ENCODE data around the gene PLXNA2. TPM values are rescaled to one million over a fixed set of nuclear protein-coding genes. Genes with fewer than 3 reads are reported as not detected.

PLXNA2 gene
- total RNA-seq, 1 experiment from 2014 or later = 0.89 TPM

- TF ChIP-seq REST (IDR thresholded peaks at IDR 0.05; ENCODE audit: low read depth) = no peak
- no peak for TF ChIP-seq TCF7L2 (IDR thresholded peaks at IDR 0.05; ENCODE audit: borderline replicate concordance, extremely low read depth, insufficient read depth, insufficient read length)
- no peak for TF ChIP-seq YY1 (IDR thresholded peaks at IDR 0.05; ENCODE audit: extremely low read depth, insufficient replicate concordance, low read depth, low read length)
- TF ChIP-seq SP1 (IDR thresholded peaks at IDR 0.05; ENCODE audit: low read depth) = no peak
- no peak for TF ChIP-seq ATF3 (IDR thresholded peaks at IDR 0.05)
- no peak for TF ChIP-seq EGR1 (IDR thresholded peaks at IDR 0.05; ENCODE audit: low read depth)
- TF ChIP-seq JUND (IDR thresholded peaks at IDR 0.05) = no peak
- no peak for TF ChIP-seq ZBTB33 (IDR thresholded peaks at IDR 0.05; ENCODE audit: extremely low read depth, insufficient replicate concordance, low read length)
These were observed 246.5 kb downstream of the PLXNA2 start (continued) for GRCh38 chr1:207997486-207998268.

All from HCT116 (cell line).